H9 (cell line): ENCODE measurements around the gene ZRANB1. TPM values are rescaled to one million over a fixed set of nuclear protein-coding genes. Genes with fewer than 3 reads are reported as not detected.
A peak's percentile ranks its signal among the peaks of the same experiment; 100 is the strongest.

ENCODE experiments used
- DNase-seq: peaks from one replicate; pipeline ENCODE4 v3.0.0-alpha.2; 2017
- H2AFZ ChIP-seq: one replicate; pipeline ENCODE4 v1.6.1; 2013; ENCODE audit warnings: mild to moderate bottlenecking, low read length, control low read depth, moderate library complexity
- H2AK5ac ChIP-seq: 2 replicates; pipeline ENCODE4 v1.6.1; 2013; ENCODE audit warnings: low read length, control low read depth, mixed read lengths; ENCODE audit not compliant: insufficient read length
- H2BK120ac ChIP-seq: one replicate; pipeline ENCODE4 v1.6.1; 2013; ENCODE audit warnings: low read depth, mild to moderate bottlenecking, low read length, control low read depth, inconsistent platforms; ENCODE audit not compliant: poor library complexity, severe bottlenecking
- H2BK12ac ChIP-seq: 2 replicates; pipeline ENCODE4 v1.6.1; 2013; ENCODE audit warnings: low read length, control low read depth, mixed read lengths, low read depth; ENCODE audit not compliant: insufficient read length
- H2BK15ac ChIP-seq: 2 replicates; pipeline ENCODE4 v1.6.1; 2013; ENCODE audit warnings: low read depth, low read length, control low read depth
- H2BK20ac ChIP-seq: one replicate; pipeline ENCODE4 v1.6.1; 2013; ENCODE audit warnings: low read depth, mild to moderate bottlenecking, low read length, control low read depth, inconsistent platforms; ENCODE audit not compliant: poor library complexity, severe bottlenecking
- H2BK5ac ChIP-seq: 2 replicates; pipeline ENCODE4 v1.6.1; 2013; ENCODE audit warnings: low read length, control low read depth, mixed read lengths; ENCODE audit not compliant: insufficient read length
- H3K14ac ChIP-seq: 2 replicates; pipeline ENCODE4 v1.6.1; 2013; ENCODE audit warnings: low read length, control low read depth; ENCODE audit not compliant: insufficient read depth
- H3K18ac ChIP-seq: 2 replicates; pipeline ENCODE4 v1.6.1; 2013; ENCODE audit warnings: low read depth, mild to moderate bottlenecking, mixed read lengths, low read length, control low read depth; ENCODE audit not compliant: insufficient read length
- H3K23ac ChIP-seq: 2 replicates; pipeline ENCODE4 v1.6.1; 2013; ENCODE audit warnings: low read length, control low read depth, mixed read lengths, low read depth; ENCODE audit not compliant: insufficient read length
- H3K23me2 ChIP-seq: 2 replicates; pipeline ENCODE4 v1.6.1; 2013; ENCODE audit warnings: low read depth, mild to moderate bottlenecking, mixed read lengths, low read length, control low read depth; ENCODE audit not compliant: insufficient read length, poor library complexity, severe bottlenecking
- H3K27ac ChIP-seq: 2 replicates; pipeline ENCODE4 v1.5.1; 2013; ENCODE audit warnings: low read length, control low read depth, mixed read lengths, low read depth; ENCODE audit not compliant: insufficient read length
- H3K27me3 ChIP-seq: 2 replicates; pipeline ENCODE4 v1.6.1; 2013; ENCODE audit warnings: low read length, control low read depth, inconsistent platforms; ENCODE audit not compliant: insufficient read depth
- H3K4ac ChIP-seq: 2 replicates; pipeline ENCODE4 v1.6.1; 2013; ENCODE audit warnings: low read depth, mild to moderate bottlenecking, control low read depth, inconsistent platforms, low read length, moderate library complexity
- H3K4me1 ChIP-seq: 2 replicates; pipeline ENCODE4 v1.6.1; 2013; ENCODE audit warnings: low read length, control low read depth, inconsistent platforms; ENCODE audit not compliant: insufficient read depth
- H3K4me2 ChIP-seq: 2 replicates; pipeline ENCODE4 v1.6.1; 2013; ENCODE audit warnings: low read length, control low read depth, mixed read lengths; ENCODE audit not compliant: insufficient read length, insufficient read depth
- H3K56ac ChIP-seq: 2 replicates; pipeline ENCODE4 v1.6.1; 2013; ENCODE audit warnings: low read depth, mild to moderate bottlenecking, mixed read lengths, low read length, control low read depth; ENCODE audit not compliant: insufficient read length
- H3K79me1 ChIP-seq: 2 replicates; pipeline ENCODE4 v1.6.1; 2013; ENCODE audit warnings: low read depth, mild to moderate bottlenecking, moderate library complexity, low read length, control low read depth, inconsistent platforms; ENCODE audit not compliant: insufficient read depth, poor library complexity, severe bottlenecking
- H3K79me2 ChIP-seq: 2 replicates; pipeline ENCODE4 v1.6.1; 2013; ENCODE audit warnings: low read length, control low read depth, inconsistent platforms; ENCODE audit not compliant: insufficient read depth
- H3K9ac ChIP-seq: 2 replicates; pipeline ENCODE4 v1.6.1; 2013; ENCODE audit warnings: low read length, control low read depth, mixed read lengths; ENCODE audit not compliant: insufficient read length; ENCODE audit errors: extremely low read depth
- H3K9me3 ChIP-seq: one replicate; pipeline ENCODE4 v1.6.1; 2013; ENCODE audit warnings: low read depth, low read length, inconsistent platforms; ENCODE audit not compliant: control insufficient read depth
- H3T11ph ChIP-seq: one replicate; pipeline ENCODE4 v1.6.1; 2013; ENCODE audit warnings: mild to moderate bottlenecking, low read length, control low read depth, inconsistent platforms
- H4K20me1 ChIP-seq: one replicate; pipeline ENCODE4 v1.6.1; 2013; ENCODE audit not compliant: control insufficient read depth, insufficient read length, insufficient read depth
- H4K5ac ChIP-seq: 2 replicates; pipeline ENCODE4 v1.6.1; 2013; ENCODE audit warnings: low read depth, mild to moderate bottlenecking, mixed read lengths, low read length, control low read depth; ENCODE audit not compliant: insufficient read length
- H4K8ac ChIP-seq: replicated peaks from 2 replicates; pipeline ENCODE4 v1.6.1; 2013; ENCODE audit warnings: low read length, control low read depth, mixed read lengths, low read depth; ENCODE audit not compliant: insufficient read length
- H4K91ac ChIP-seq: 2 replicates; pipeline ENCODE4 v1.6.1; 2013; ENCODE audit warnings: low read depth, mild to moderate bottlenecking, moderate library complexity, mixed read lengths, low read length, control low read depth; ENCODE audit not compliant: insufficient read length
- H3K27ac Mint-ChIP-seq, 3 experiments: 2 replicates in 2 of 3; 3 replicates in 1 of 3; pipeline ENCODE4 v1.8.0; 2020 to 2021; ENCODE audit warnings: mixed read lengths in 3 of 3, mild to moderate bottlenecking in 1 of 3, moderate library complexity in 1 of 3
- H3K27me3 Mint-ChIP-seq: 2 replicates; pipeline ENCODE4 v1.8.0; 2021; ENCODE audit warnings: low read depth, mild to moderate bottlenecking, moderate library complexity, mixed read lengths
- H3K36me3 Mint-ChIP-seq, 3 experiments: 2 replicates in 2 of 3; 3 replicates in 1 of 3; pipeline ENCODE4 v1.8.0; 2020 to 2021; ENCODE audit warnings: low read depth in 3 of 3, mixed read lengths in 3 of 3; ENCODE audit not compliant: insufficient read depth in 1 of 3
- H3K4me1 Mint-ChIP-seq, 2 experiments: 2 replicates each; pipeline ENCODE4 v1.8.0; 2020; ENCODE audit warnings: mixed read lengths in 2 of 2
- H3K4me3 Mint-ChIP-seq, 2 experiments: 2 replicates in 1 of 2; 3 replicates in 1 of 2; pipeline ENCODE4 v1.8.0; 2020 to 2021; ENCODE audit warnings: mild to moderate bottlenecking in 2 of 2, mixed read lengths in 2 of 2, moderate library complexity in 1 of 2
- H3K9me3 Mint-ChIP-seq, 2 experiments: 2 replicates in 1 of 2; 3 replicates in 1 of 2; pipeline ENCODE4 v1.8.0; 2020; ENCODE audit warnings: mild to moderate bottlenecking in 2 of 2, mixed read lengths in 2 of 2, moderate library complexity in 1 of 2
- WGBS: extraction: QIAGEN DNeasy Blood & Tissue Kit; methylation state at CpG from one replicate; pipeline ENCODE4 v1.1.7; 2013; ENCODE audit warnings: missing lambda C conversion rate, low lambda C conversion rate, mixed read lengths; ENCODE audit not compliant: insufficient read length; ENCODE audit errors: extremely low coverage; 5-methylcytosine and 5-hydroxymethylcytosine counted together
- total RNA-seq: library from RNA; stranded (reverse); gene quantifications from 2 replicates; pipeline ENCODE4 v1.2.1, GENCODE V29; 2021
- TF ChIP-seq, protein P1 (sequence below): fragments of 200-600 bp; sonication (generic); conservative IDR thresholded peaks from 3 replicates; pipeline ENCODE4 v1.8.0; 2021; ENCODE audit warnings: antibody characterized with exemption, mild to moderate bottlenecking

The ZRANB1 gene
- total RNA-seq, 1 experiment from 2014 or later = 17.4 TPM

DNA sequence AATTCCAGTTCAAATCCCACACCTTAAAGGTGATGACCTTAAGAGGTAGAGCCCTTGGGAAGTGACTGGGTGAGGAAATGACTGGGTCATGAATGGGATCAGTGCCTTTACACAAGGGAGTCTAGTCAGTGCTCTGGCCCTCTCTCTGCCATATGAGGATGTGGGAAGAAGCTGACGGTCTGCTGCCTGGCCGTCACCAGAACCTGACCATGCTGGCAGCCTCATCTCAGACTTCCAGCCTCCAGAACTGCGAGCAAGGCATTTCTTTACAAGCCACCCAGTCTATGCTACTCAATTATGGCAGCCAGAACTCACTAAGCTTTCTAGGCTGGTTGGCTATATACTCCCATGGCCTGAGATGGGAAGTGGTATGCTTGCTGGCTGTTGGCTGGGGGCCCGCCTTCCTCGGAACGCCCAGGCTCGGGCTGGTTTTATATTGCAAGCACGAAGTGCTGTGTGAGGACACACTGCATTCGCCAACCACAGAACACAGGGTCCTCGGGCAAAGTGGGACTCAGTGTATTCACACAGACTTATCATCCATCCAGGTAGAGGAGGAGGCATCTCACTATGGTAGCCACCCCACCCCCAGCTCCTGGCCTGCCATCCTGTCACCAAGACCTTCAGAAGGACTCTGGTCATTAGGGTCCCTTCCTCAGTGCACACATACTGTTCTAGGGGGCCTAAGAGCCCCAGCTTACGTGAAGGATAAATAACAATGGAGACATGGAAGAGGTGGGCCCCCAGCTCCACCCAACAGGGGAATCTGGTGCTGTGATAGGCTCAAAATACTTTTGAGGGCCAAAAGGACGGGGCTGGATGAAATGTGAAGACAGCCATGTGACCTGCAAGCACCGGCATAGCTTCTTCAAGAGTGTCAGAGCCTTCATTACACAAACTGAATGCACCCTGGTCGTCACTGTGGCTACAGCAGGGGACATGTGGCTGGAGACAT, 49.0 kb downstream of the ZRANB1 start:
- TF ChIP-seq, protein P1, sequence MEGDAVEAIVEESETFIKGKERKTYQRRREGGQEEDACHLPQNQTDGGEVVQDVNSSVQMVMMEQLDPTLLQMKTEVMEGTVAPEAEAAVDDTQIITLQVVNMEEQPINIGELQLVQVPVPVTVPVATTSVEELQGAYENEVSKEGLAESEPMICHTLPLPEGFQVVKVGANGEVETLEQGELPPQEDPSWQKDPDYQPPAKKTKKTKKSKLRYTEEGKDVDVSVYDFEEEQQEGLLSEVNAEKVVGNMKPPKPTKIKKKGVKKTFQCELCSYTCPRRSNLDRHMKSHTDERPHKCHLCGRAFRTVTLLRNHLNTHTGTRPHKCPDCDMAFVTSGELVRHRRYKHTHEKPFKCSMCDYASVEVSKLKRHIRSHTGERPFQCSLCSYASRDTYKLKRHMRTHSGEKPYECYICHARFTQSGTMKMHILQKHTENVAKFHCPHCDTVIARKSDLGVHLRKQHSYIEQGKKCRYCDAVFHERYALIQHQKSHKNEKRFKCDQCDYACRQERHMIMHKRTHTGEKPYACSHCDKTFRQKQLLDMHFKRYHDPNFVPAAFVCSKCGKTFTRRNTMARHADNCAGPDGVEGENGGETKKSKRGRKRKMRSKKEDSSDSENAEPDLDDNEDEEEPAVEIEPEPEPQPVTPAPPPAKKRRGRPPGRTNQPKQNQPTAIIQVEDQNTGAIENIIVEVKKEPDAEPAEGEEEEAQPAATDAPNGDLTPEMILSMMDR = no peak
- peak overlapping the region in 2 of 3 experiments; percentile 20 to 52; a peak in 3 of 7 replicates for H3K27ac Mint-ChIP-seq
- Histone ChIP-seq H4K5ac (no peak overlapping the region), H4K20me1 (no peaks in the 10 kb centered on the region), H3K9me3 (no peaks in the 10 kb centered on the region), H3K18ac (no peak overlapping the region), H3K4me1 (no peaks in the 10 kb centered on the region), H2BK20ac (no peak overlapping the region), H3K23ac (no peak overlapping the region), H3K9ac (no peak overlapping the region), H2BK15ac (no peak overlapping the region), H3K23me2 (no peaks in the 10 kb centered on the region), H2BK120ac (no peak overlapping the region), H3K27me3 (no peaks in the 10 kb centered on the region), H2AFZ (no peak overlapping the region), H4K8ac (no peak overlapping the region), H2BK12ac (no peak overlapping the region), H3K4me2 (no peak overlapping the region), H3K79me2 (no peaks in the 10 kb centered on the region), H2BK5ac (no peak overlapping the region), H3K27ac (no peak overlapping the region), H3K4ac (no peak overlapping the region), H3T11ph (no peak overlapping the region), H3K56ac (no peak overlapping the region), H3K79me1 (no peaks in the 10 kb centered on the region), H2AK5ac (no peak overlapping the region), H4K91ac (no peak overlapping the region), H3K14ac (no peak overlapping the region)
- no peaks in the 10 kb centered on the region for H3K4me1 Mint-ChIP-seq
- peaks cover 2% of the 10 kb centered on the region; the same call in 1 of the 2 replicates for H3K27me3 Mint-ChIP-seq
- no peaks in the 10 kb centered on the region for H3K9me3 Mint-ChIP-seq
- no peak overlapping the region; a peak in 1 of 5 replicates for H3K4me3 Mint-ChIP-seq
- H3K36me3 Mint-ChIP-seq = peaks cover 54 to 90% (median 88%) of the 10 kb centered on the region in 3 experiments
- no CpG with 5 or more reads among the region's 14 CpGs for WGBS
- DNase-seq = no peak
